Stimulated activated CD4-positive, alpha-beta T cell treated with anti-CD3 and anti-CD28 coated beads, Interleukin-2, amount 100 ng/mL, for 48 hours (primary cell): ENCODE results near the gene TAOK3.

ENCODE experiments used
- DNase-seq, 2 donors: peaks; one replicate each; pipeline ENCODE4 v3.0.0-alpha.2; 2020

The TAOK3 gene

GRCh38 chr12:118126119-118126757 is 246.5 kb downstream of the TAOK3 start:
- no peak for DNase-seq

- no peak for DNase-seq
Observed at GRCh38 chr12:118125743-118126118, 247.0 kb downstream of the TAOK3 start.

- DNase-seq, result no peak
Observed at GRCh38 chr12:118124333-118124874, 248.3 kb downstream of the TAOK3 start.

- DNase-seq, result no peak
Observed at GRCh38 chr12:118122264-118122663, 250.4 kb downstream of the TAOK3 start.

- DNase-seq, result peak; percentile 62 to 68
Observed at GRCh38 chr12:118120579-118121363, 251.9 kb downstream of the TAOK3 start.

- no peak for DNase-seq
Observed at GRCh38 chr12:118119449-118119879, 253.2 kb downstream of the TAOK3 start.

- no peak for DNase-seq
Observed at GRCh38 chr12:118109088-118109487, 263.6 kb downstream of the TAOK3 start.

GRCh38 chr12:118107694-118108093 is 265.0 kb downstream of the TAOK3 start:
- no peak for DNase-seq

GRCh38 chr12:118107011-118107410 is 265.7 kb downstream of the TAOK3 start:
- no peak for DNase-seq

GRCh38 chr12:118103601-118104382 is 268.9 kb downstream of the TAOK3 start, which contains the start of gene VSIG10:
TSS of gene VSIG10 (minus strand) at chr12:118104011. CDS start at chr12:118103671, 340 bp downstream.
- peak in 1 of 2 donors; percentile 7 for DNase-seq

GRCh38 chr12:118103201-118103600 is 269.5 kb downstream of the TAOK3 start:
- peak in 1 of 2 donors; percentile 3 for DNase-seq

GRCh38 chr12:118102609-118103008 is 270.1 kb downstream of the TAOK3 start:
- DNase-seq, result no peak

GRCh38 chr12:118102070-118102469 is 270.6 kb downstream of the TAOK3 start:
- DNase-seq, result no peak

GRCh38 chr12:118101051-118101450 is 271.7 kb downstream of the TAOK3 start:
- DNase-seq, result no peak
